ENCODE results near the gene EIF3D.

Gene EIF3D

GRCh38 chr22:36486619-36487384 is 42.2 kb downstream of the EIF3D start:
- H3K27ac ChIP-seq, result no peak overlapping the region
- no peak for TF ChIP-seq ZFX (IDR thresholded peaks at IDR 0.05)
- TF ChIP-seq CTCF (conservative IDR thresholded peaks at IDR 0.05), result no peak; the same call in 1 of the 2 replicates

GRCh38 chr22:36481393-36482168 is 47.4 kb downstream of the EIF3D start, which contains the start of gene TXN2:
Gene TXN2 (minus strand): TSS chr22:36481640. CDS start chr22:36480837, 803 bp downstream.
- TF ChIP-seq CTCF (conservative IDR thresholded peaks at IDR 0.05) (no peak), ZFX (IDR thresholded peaks at IDR 0.05) (no peak)
- peak within 1 kb of the TSS; percentile 97 for H3K27ac ChIP-seq

- TF ChIP-seq ZFX (IDR thresholded peaks at IDR 0.05) (no peak), CTCF (conservative IDR thresholded peaks at IDR 0.05) (no peak)
- H3K27ac ChIP-seq, result peak overlapping the region; percentile 97
These were observed 48.0 kb downstream of the EIF3D start for GRCh38 chr22:36480941-36481392.

GRCh38 chr22:36478966-36479365 is 50.0 kb downstream of the EIF3D start:
- TF ChIP-seq ZFX (IDR thresholded peaks at IDR 0.05), result no peak
- no peak for TF ChIP-seq CTCF (conservative IDR thresholded peaks at IDR 0.05)
- no peak overlapping the region for H3K27ac ChIP-seq

- TF ChIP-seq ZFX (IDR thresholded peaks at IDR 0.05) (no peak), CTCF (conservative IDR thresholded peaks at IDR 0.05) (no peak)
These were observed 53.6 kb downstream of the EIF3D start for GRCh38 chr22:36475341-36475740.

GRCh38 chr22:36472689-36473088 is 56.3 kb downstream of the EIF3D start:
- H3K27ac ChIP-seq, result no peak overlapping the region
- TF ChIP-seq CTCF (conservative IDR thresholded peaks at IDR 0.05), result no peak
- TF ChIP-seq ZFX (IDR thresholded peaks at IDR 0.05), result no peak

More at GRCh38 chr22:36475341-36475740, 53.6 kb downstream of the EIF3D start:
- H3K27ac ChIP-seq, result no peak overlapping the region

- H3K27ac ChIP-seq, result no peak overlapping the region
- TF ChIP-seq CTCF (conservative IDR thresholded peaks at IDR 0.05), result no peak
- no peak for TF ChIP-seq ZFX (IDR thresholded peaks at IDR 0.05)
These were observed 57.6 kb downstream of the EIF3D start for GRCh38 chr22:36471341-36471821.
